ENCODE results near the gene CD14.

The CD14 gene

DNA sequence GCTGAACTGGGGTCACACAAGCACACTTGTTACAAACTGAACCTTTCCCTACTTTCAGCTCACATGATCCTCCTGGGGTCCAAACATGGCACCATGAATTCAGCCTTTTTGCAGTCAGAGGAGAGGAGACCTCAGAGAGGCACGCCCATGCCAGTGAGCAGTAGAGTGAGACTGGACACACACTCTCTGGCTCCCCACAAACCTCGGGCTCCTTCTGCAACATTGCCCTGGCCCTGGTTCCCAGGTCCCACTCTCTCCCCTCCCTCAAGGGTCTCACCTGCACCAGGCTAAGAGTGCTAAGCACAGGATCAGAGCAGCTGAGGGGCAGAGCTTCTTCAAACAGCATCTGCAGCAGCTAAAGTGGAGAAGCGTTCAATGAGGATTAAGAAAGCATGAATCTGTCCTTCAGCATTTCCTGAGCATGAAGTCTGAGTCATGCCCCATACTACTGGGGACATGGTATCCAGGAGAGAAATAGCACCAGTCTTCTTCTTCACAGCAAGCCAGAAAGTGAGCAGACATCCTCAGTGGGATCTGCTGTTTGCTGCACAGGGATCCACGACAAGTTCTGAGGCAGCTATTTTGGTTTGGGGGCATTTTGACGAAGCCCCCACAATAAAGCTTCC, 41.1 kb downstream of the CD14 start:
- DNase-seq (ENCODE audit: low spot score): no peak
- TF ChIP-seq CTCF (IDR thresholded peaks at IDR 0.05; ENCODE audit: extremely low read depth, missing control alignments): no peak

- TF ChIP-seq CTCF (IDR thresholded peaks at IDR 0.05; ENCODE audit: extremely low read depth, missing control alignments): no peak
- no peak for DNase-seq (ENCODE audit: low spot score)
These were observed 42.1 kb downstream of the CD14 start for GRCh38 chr5:140590861-140591260.

- DNase-seq (ENCODE audit: low spot score): no peak
- no peak for TF ChIP-seq CTCF (IDR thresholded peaks at IDR 0.05; ENCODE audit: extremely low read depth, missing control alignments)
These were observed 44.5 kb downstream of the CD14 start for GRCh38 chr5:140588311-140589070.

DNA sequence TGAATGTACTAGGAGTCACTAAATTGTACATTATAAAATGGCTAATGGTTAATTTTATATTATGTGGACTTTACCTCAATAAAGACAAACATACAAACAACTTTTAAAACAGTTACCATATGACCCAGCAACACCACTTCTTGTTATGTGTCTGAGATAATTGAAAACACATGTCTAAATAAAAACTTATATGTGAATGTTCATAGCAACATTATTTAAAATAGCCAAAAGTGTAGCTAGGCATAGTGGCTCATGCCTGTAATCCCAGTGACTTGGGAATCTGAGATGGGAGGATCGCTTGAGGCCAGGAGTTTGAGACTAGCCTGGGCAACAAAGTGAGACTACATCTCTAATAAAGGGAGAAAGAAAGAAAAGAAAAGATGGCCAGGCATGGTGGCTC, 45.5 kb downstream of the CD14 start:
- no peak for DNase-seq (ENCODE audit: low spot score)
- TF ChIP-seq CTCF (IDR thresholded peaks at IDR 0.05; ENCODE audit: extremely low read depth, missing control alignments): no peak
